Adrenal gland (tissue), 12 donors: ENCODE data around the gene PDGFB. TPM values are rescaled to one million over a fixed set of nuclear protein-coding genes. Genes with fewer than 3 reads are reported as not detected.

ENCODE experiments used
- DNase-seq, 7 donors: peaks; one replicate each; pipeline ENCODE4 v3.0.0-alpha.2; 2019 to 2020
- H3K27ac ChIP-seq, 5 donors: fragments of 200-600 bp; sonication (generic) in 4 of 5; 1 replicate in 3 of 5; 2 replicates in 2 of 5; pipeline versions ENCODE4 v1.5.1 to v1.8.0; 2016 to 2020; ENCODE audit warnings: mild to moderate bottlenecking in 1 of 5
- H3K27me3 ChIP-seq: fragments of 200-600 bp; 2 replicates; pipeline ENCODE4 v1.8.0; 2021
- H3K36me3 ChIP-seq, 2 donors: fragments of 200-600 bp; replicated peaks in 1 of 2; 1 replicate in 1 of 2; 2 replicates in 1 of 2; pipeline versions ENCODE4 v1.5.1 to v1.8.0; 2018 to 2022
- H3K4me1 ChIP-seq, 2 donors: fragments of 200-600 bp; replicated peaks in 1 of 2; 1 replicate in 1 of 2; 2 replicates in 1 of 2; pipeline versions ENCODE4 v1.5.1 to v1.8.0; 2018 to 2021
- H3K4me3 ChIP-seq, 4 donors: fragments of 200-600 bp; sonication (generic) in 3 of 4; one replicate each; pipeline ENCODE4 v1.5.1; 2016 to 2018
- H3K9me3 ChIP-seq, 3 donors: fragments of 200-600 bp; sonication (generic) in 1 of 3; replicated peaks in 1 of 3; 1 replicate in 2 of 3; 2 replicates in 1 of 3; pipeline versions ENCODE4 v1.5.1 to v1.8.0; 2016 to 2021
- POLR2A ChIP-seq, 2 donors: fragments of 450-650 bp; IDR thresholded peaks; one replicate each; pipeline ENCODE4 v1.6.1; 2017; ENCODE audit warnings: antibody characterized with exemption in 2 of 2, mild to moderate bottlenecking in 2 of 2, moderate library complexity in 1 of 2
- WGBS, 4 donors: extraction: QIAGEN DNeasy Blood & Tissue Kit in 2 of 4; methylation state at CpG; one replicate each; pipeline versions ENCODE4 v1.1.5 to v1.1.7; 2013 to 2017; 5-methylcytosine and 5-hydroxymethylcytosine counted together
- intact Hi-C, 2 donors: fragments of 100-400 bp; cut with DNase I; formaldehyde crosslinking; loops; one replicate each; pipeline versions ENCODE4 v1.14.1 to v1.15.0; 2022 to 2023
- polyA plus RNA-seq, 3 donors: library from polyadenylated mRNA; stranded (reverse); fragments of 200-250 nt in 2 of 3; fragments of 350-450 nt in 1 of 3; fragmentation: Illumina TruSeq in 1 of 3; extraction: RNeasy Lipid Tissue Mini Kit (QIAGEN cat#74804) in 1 of 3; gene quantifications; one replicate each; pipeline ENCODE4 v1.2.3, GENCODE V29; 2013 to 2014
- total RNA-seq, 9 donors: library from RNA; depleted of rRNA in 4 of 9; stranded (reverse); fragments of >200 nt in 4 of 9; fragments of 120-200 nt in 1 of 9; fragmentation: NEBNext Ultra II Directional in 1 of 9; extraction: Animal tissue kit (Norgen Biotek cat#: 25700) in 1 of 9; gene quantifications; one replicate each; pipeline versions ENCODE4 v1.1.0 to v1.2.4, GENCODE V29; 2013 to 2023
- TF ChIP-seq, protein P1 (sequence below), 6 experiments: fragments of 450-650 bp in 4 of 6; fragments of 200-600 bp in 2 of 6; sonication (generic) in 1 of 6; IDR thresholded peaks; 1 replicate in 5 of 6; 2 replicates in 1 of 6; pipeline versions ENCODE4 v1.5.1 to v1.8.0; 2016 to 2021; ENCODE audit warnings: antibody characterized with exemption in 6 of 6, mild to moderate bottlenecking in 2 of 6, moderate library complexity in 1 of 6
- donor health status: healthy with polysubstance abuse.
- donor health status: Bipolar disorder and iron deficiency.
- donor health status: DM: yes; HTN: yes; CAD: no.
- donor health status: DM: no; HTN: no; CAD: no.
- donor health status: DM: no; HTN: no; CAD: no.
- donor health status: DM: yes; HTN: yes; CAD: no.

Gene PDGFB
- total and polyA plus RNA-seq, 12 donors: 1.8 to 10.9 (median 6.1) TPM

GRCh38 chr22:39234867-39235687, 9.7 kb downstream of the PDGFB start:
- WGBS, 4 donors: 56 to 65% (median 62%) methylated on average over 8 to 29 of the region's 29 CpGs
- H3K27ac ChIP-seq: peak overlapping the region in 3 of 5 donors; percentile 19 to 80 (median 62)
- no peaks in the 10 kb centered on the region for H3K9me3 ChIP-seq
- intact Hi-C loops: no loop called here
- TF ChIP-seq POLR2A (IDR thresholded peaks at IDR 0.05): no peak
- TF ChIP-seq, protein P1, sequence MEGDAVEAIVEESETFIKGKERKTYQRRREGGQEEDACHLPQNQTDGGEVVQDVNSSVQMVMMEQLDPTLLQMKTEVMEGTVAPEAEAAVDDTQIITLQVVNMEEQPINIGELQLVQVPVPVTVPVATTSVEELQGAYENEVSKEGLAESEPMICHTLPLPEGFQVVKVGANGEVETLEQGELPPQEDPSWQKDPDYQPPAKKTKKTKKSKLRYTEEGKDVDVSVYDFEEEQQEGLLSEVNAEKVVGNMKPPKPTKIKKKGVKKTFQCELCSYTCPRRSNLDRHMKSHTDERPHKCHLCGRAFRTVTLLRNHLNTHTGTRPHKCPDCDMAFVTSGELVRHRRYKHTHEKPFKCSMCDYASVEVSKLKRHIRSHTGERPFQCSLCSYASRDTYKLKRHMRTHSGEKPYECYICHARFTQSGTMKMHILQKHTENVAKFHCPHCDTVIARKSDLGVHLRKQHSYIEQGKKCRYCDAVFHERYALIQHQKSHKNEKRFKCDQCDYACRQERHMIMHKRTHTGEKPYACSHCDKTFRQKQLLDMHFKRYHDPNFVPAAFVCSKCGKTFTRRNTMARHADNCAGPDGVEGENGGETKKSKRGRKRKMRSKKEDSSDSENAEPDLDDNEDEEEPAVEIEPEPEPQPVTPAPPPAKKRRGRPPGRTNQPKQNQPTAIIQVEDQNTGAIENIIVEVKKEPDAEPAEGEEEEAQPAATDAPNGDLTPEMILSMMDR (IDR thresholded peaks at IDR 0.05): no peak
- peaks cover 0 to 5% of the 10 kb centered on the region in 2 donors for H3K36me3 ChIP-seq
- H3K27me3 ChIP-seq: no peaks in the 10 kb centered on the region
- no peak overlapping the region for H3K4me3 ChIP-seq
- H3K4me1 ChIP-seq: peaks cover 0 to 35% of the 10 kb centered on the region in 2 donors
- peak in 1 of 7 donors; percentile 37 for DNase-seq

DNA sequence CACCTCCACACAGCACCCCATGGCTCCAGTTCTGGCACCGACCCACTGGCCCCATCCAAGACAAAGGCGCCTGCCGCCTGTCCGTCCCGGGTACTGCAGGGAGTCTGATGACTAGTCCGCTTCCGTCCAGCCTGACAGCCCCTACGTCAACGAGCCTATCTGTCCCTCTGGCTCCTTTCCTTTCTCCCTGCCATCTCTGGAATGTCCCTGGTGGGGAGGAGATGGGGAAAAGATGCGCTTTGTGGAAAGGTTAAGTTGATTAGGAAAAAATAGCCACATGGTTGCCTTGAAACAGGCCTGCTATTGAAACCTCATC, 10.4 kb downstream of the PDGFB start:
- peak overlapping the region in 2 of 5 donors; percentile 62 to 80 for H3K27ac ChIP-seq
- WGBS, 4 donors: 46 to 62% (median 57%) methylated on average over 10 of the region's 10 CpGs
- DNase-seq: peak in 4 of 7 donors; percentile 59 to 82 (median 62)
- peaks cover 0 to 35% of the 10 kb centered on the region in 2 donors for H3K4me1 ChIP-seq
- H3K9me3 ChIP-seq: no peaks in the 10 kb centered on the region
- intact Hi-C loops: no loop called here
- H3K36me3 ChIP-seq: peaks cover 0 to 8% of the 10 kb centered on the region in 2 donors
- TF ChIP-seq, protein P1 (IDR thresholded peaks at IDR 0.05): peak in 3 of 6 experiments; percentile 14 to 41 (median 39)
- no peak for TF ChIP-seq POLR2A (IDR thresholded peaks at IDR 0.05)
- no peak overlapping the region for H3K4me3 ChIP-seq
- no peaks in the 10 kb centered on the region for H3K27me3 ChIP-seq

DNA sequence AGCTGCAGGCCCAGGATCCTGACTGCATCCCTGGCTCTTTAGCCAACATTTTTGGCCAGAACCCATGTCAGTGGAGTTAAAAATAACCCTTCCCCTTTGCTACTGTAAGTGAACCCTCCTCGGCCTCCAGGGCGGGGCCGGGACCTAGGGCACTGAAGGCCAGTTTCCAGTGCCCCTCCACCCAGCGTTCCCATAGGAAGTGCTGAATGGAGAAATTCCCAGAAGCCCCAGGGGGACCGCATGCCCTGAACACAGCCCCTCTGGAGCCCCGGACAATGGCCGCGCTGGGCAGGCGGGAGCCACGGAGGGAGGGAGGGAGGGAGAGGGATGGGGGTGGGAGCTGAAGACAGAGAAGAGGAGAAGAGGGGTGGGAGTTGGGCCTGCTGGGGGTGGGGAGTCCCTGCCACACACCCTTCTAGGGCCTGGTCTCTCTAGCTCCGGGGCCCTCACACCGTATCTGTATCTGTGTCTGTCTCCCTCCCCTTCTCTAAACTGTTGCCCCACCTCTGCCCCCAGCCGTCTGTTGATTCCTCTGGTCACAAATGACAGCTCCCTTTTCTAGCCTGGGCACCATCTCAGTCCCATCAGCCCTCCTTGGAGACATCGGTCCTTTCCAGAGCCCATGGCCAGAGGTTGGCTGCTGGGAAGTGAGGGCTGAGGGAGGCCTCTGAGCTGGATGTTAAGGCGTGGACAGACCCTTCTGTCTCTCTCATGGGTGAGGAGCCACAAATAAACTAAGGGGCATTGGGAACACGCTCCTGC, 10.9 kb downstream of the PDGFB start:
- peaks cover 0 to 10% of the 10 kb centered on the region in 2 donors for H3K36me3 ChIP-seq
- H3K27me3 ChIP-seq: no peaks in the 10 kb centered on the region
- no peaks in the 10 kb centered on the region for H3K9me3 ChIP-seq
- TF ChIP-seq, protein P1 (IDR thresholded peaks at IDR 0.05): no peak
- TF ChIP-seq POLR2A (IDR thresholded peaks at IDR 0.05): no peak
- no peak overlapping the region for H3K4me3 ChIP-seq
- 58 to 69% (median 66%) methylated on average over 5 to 16 of the region's 16 CpGs for WGBS, 4 donors
- H3K4me1 ChIP-seq: peaks cover 0 to 35% of the 10 kb centered on the region in 2 donors
- intact Hi-C loops: no loop called here
- peak overlapping the region in 2 of 5 donors; percentile 38 to 80 for H3K27ac ChIP-seq
- no peak for DNase-seq
